Cardiac fibroblast (primary cell): ENCODE data around the gene ZIC4.

Source experiments
- DNase-seq, 2 donors: peaks; one replicate each; pipeline versions ENCODE4 v3.0.0 to v3.0.0-alpha.2; 2010; ENCODE audit warnings: low read depth in 2 of 2
- H3K4me3 ChIP-seq, 2 donors: replicated peaks in 1 of 2; 1 replicate in 1 of 2; 2 replicates in 1 of 2; pipeline ENCODE4 v1.5.1; 2011; ENCODE audit warnings: low read depth in 2 of 2, low read length in 2 of 2, mild to moderate bottlenecking in 2 of 2, moderate library complexity in 1 of 2
- CTCF ChIP-seq: IDR thresholded peaks from one replicate; pipeline ENCODE4 v1.5.1; 2011; ENCODE audit warnings: low read depth, mild to moderate bottlenecking, low read length, inconsistent platforms

The ZIC4 gene

GRCh38 chr3:147373301-147373700, 33.0 kb downstream of the ZIC4 start:
- no peak for TF ChIP-seq CTCF

GRCh38 chr3:147372525-147373027, 33.8 kb downstream of the ZIC4 start:
- TF ChIP-seq CTCF, result no peak
- no peak for DNase-seq
- H3K4me3 ChIP-seq, result no peak overlapping the region

More at GRCh38 chr3:147373301-147373700, 33.0 kb downstream of the ZIC4 start:
- no peak for DNase-seq
- no peak overlapping the region for H3K4me3 ChIP-seq

GRCh38 chr3:147371771-147372340, 34.5 kb downstream of the ZIC4 start:
- TF ChIP-seq CTCF, result no peak
- H3K4me3 ChIP-seq, result no peak overlapping the region
- no peak for DNase-seq

- TF ChIP-seq CTCF, result no peak
- no peak for DNase-seq
- H3K4me3 ChIP-seq, result no peak overlapping the region
Measured at GRCh38 chr3:147371140-147371539, 35.2 kb downstream of the ZIC4 start.

- no peak overlapping the region for H3K4me3 ChIP-seq
- no peak for TF ChIP-seq CTCF
- DNase-seq, result no peak
Measured at GRCh38 chr3:147370349-147370748, 36.0 kb downstream of the ZIC4 start.

- no peak for DNase-seq
Measured at GRCh38 chr3:147369661-147370123, 36.7 kb downstream of the ZIC4 start.

More at GRCh38 chr3:147369661-147370123, 36.7 kb downstream of the ZIC4 start:
- TF ChIP-seq CTCF, result no peak
- no peak overlapping the region for H3K4me3 ChIP-seq
